ENCODE data around the gene ATXN1. TPM values are rescaled to one million over a fixed set of nuclear protein-coding genes. Genes with fewer than 3 reads are reported as not detected.
"Not testable (repeated sequence)": the region's sequence is repeated elsewhere in the genome, so short reads cannot be mapped to it uniquely, and the experiment has no call there.

ATXN1 gene
- total RNA-seq, 1 experiment from 2014 or later, result 35.4 TPM

DNA sequence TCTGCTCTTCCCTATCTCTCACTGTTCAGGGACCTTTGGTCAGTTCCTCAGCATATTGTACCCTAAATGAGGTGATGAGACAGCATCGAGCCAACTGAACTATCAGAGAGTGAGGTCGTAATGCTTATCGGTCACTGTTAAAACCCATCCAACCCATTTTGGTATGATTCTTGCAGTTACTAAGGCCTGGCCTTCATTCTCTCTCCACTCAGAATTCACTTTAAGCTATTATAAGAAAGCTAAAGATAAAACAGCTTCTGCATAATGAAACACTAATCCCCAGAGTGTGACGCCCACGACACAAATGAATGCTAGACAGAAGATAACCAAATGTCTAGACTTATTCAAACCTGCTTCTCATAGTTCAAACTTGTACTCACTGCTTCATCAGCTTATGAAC lies 347.1 kb downstream of the ATXN1 start:
- DNase-seq (ENCODE audit: low read depth), result no peak

- no peak for DNase-seq (ENCODE audit: low read depth)
Measured at GRCh38 chr6:16413399-16413798, 347.9 kb downstream of the ATXN1 start.

DNA sequence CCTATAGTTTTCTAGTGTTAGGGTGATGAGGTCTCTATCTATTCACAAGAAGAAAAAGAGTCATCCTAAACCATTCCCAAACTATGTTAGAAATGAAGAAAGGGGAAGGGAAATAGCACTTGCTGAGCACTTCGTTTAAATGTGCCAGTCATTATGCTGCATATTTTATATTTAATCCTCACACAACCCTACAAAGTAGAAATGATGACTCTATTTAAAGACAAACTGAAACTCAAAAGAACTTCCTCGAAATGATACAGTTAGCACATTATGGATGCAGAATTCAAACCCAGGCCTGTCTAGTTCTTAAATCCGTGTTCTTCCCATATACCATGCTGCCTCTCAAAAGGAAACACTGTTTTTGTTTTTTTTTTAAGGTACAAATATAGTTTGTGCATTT lies 348.3 kb downstream of the ATXN1 start:
- DNase-seq (ENCODE audit: low read depth), result no peak

DNA sequence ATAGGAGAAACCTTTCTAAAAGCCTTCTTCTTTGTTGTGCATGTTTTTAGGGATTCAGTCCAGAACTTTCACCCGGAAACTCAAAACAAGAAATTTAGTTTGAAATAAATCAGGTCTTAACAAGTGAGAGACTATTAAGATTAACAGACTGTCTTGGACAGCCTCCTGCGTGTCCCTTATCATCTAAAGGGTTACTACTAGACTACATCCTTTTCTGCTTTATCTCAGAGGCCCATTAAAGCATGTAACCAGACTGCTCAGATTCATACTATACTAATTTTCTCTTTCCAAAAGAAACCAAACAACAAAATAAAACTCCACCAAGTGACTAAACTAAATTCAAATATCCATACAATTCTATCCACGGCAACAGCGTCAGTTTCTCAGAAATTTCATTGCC lies 349.1 kb downstream of the ATXN1 start:
- DNase-seq (ENCODE audit: low read depth), result no peak

DNA sequence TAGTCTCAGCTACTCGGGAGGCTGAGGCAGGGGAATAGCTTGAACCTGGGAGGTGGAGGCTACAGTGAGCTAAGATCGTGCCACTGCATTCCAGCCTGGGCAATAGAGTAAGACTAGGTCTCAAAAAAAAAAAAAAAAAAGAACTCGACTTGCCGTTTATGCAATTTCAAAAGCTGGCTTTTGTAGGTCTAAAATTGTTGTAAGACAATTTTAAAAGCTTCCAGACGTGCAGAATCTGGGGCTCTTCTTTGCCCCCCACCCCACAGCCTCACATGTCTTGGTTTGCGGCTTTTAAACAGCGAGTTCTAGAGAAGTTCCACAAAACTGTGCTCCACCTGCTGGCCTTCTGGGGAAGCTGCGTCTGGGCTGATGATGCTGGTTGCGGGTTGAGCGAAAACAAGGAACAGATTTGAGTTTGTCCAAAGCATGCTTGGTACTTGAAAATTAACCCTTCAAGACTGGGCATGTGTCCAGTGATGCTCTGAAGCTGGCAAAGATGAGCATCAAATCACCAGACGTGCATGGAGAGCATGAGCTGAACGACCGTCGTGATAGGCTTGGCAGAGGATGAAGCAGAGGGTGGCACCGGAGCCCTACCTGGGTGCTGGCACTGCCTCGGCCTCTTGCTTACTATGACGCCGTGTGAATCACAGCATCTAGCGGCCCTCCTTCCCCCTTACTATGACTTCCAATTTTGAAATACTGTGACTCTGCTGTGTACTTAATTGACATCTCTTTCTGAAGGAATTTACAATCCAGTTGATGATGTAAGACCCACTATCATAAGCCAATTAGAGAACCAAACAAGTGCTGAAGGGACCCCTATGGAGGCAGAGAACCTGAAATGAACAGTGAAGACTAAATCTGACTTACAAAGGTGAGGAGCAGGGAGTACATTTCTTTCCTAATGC lies 351.5 kb downstream of the ATXN1 start:
- DNase-seq (ENCODE audit: low read depth), result peak; percentile 37

DNA sequence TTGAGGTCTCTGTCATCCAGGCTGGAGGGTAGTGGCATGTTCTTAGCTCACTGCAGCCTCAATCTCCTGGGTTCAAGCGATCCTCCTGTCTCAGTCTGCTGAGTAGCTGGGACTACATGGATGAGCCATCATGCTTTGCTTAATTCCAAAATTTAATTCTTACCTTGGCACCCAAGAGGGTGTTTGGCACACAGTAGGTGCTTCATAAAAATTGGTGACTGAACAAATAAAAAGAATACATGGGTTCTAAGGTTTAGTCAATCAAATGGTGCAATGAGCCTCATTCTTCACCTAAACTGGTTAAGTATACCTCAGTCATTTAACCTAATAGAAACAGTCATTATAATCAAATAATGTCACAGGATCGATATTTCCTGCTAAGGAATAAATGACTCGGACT lies 352.5 kb downstream of the ATXN1 start:
- DNase-seq (ENCODE audit: low read depth), result no peak

DNA sequence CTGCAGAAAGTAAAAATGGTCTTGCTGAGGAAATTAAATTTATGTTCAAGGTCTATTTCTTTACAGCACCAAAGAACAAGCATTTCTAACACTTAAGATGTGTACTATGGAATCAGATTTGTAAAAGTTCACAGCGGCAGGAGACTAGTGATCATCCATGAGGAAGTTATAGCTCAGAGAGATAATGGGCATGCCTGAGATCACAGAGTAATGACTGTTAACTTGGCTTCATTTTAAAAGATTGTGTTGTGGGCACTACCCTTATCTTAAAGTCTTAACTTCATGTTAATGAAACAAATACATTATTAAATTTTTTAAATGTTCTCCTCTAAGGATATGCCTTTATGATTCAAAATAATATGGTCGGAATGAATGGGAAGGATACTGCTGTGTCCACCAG lies 354.3 kb downstream of the ATXN1 start:
- DNase-seq (ENCODE audit: low read depth), result no peak

DNA sequence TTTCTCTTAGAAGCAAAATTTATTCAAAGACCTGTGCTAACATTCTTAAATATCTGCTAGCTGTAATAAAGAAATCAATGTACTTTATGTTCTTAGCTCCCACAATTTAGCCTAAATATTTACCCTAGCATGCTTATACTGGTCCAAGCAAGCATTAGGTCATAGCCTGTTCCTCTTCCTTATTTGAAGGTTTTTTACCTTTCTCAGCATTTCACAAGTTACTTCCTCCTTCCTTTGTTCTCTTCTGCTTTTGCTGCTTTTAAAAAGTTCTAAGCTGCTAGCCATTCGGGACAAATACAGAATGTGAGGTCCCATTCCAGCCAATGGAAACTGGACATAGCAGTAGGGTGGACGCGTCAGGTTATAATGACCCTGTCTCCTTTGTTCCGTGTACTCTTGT lies 354.7 kb downstream of the ATXN1 start:
- DNase-seq (ENCODE audit: low read depth), result not testable (repeated sequence)

- DNase-seq (ENCODE audit: low read depth), result no peak
Measured at GRCh38 chr6:16405375-16405774, 355.9 kb downstream of the ATXN1 start.

GRCh38 chr6:16404456-16404855 lies 356.8 kb downstream of the ATXN1 start:
- no peak for DNase-seq (ENCODE audit: low read depth)

GRCh38 chr6:16403831-16404230 lies 357.4 kb downstream of the ATXN1 start:
- DNase-seq (ENCODE audit: low read depth), result no peak

- DNase-seq (ENCODE audit: low read depth), result no peak
Measured at GRCh38 chr6:16402581-16402900, 358.7 kb downstream of the ATXN1 start.

GRCh38 chr6:16400248-16400760 lies 361.0 kb downstream of the ATXN1 start:
- DNase-seq (ENCODE audit: low read depth), result peak; percentile 40

DNA sequence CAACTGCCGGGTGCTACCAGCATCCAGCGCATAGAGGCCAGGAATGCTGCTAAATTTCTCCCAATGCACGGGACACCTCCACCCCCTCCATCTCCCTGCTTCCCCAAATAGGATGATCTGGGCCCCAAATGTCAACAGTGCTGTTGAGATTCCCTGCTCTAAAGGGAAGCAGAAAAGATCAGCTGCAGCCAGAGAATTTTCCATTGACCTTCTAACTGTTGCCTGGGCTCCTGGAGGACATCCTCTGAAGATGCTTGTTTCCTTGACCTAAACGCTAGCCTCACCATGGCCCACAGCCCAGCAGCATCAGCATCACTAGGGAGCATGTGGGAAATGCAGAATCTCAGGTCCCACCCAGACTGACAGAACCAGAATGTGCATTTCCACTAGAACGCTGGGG lies 361.6 kb downstream of the ATXN1 start:
- DNase-seq (ENCODE audit: low read depth), result no peak

- DNase-seq (ENCODE audit: low read depth), result no peak
Measured at GRCh38 chr6:16399158-16399557, 362.1 kb downstream of the ATXN1 start.

DNA sequence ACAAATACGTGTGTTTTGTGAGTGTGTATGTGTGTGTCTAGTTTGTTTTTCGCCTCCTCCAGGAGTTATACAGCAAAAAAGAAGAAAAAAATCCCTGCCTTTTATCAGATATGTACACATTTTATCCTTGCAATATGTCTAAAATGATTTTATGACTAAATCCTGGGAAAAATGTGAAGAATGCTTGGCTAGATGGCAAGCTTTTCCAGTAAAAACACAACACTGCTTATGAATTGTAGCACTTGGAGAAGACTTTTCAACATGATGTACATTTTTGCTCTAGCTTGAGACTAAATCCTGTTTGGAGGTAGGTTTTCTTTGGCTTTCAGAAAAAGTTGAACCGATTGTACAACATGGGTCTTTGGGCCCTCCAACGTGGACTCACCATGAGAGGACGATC lies 362.7 kb downstream of the ATXN1 start:
- peak; percentile 13 for DNase-seq (ENCODE audit: low read depth)

DNA sequence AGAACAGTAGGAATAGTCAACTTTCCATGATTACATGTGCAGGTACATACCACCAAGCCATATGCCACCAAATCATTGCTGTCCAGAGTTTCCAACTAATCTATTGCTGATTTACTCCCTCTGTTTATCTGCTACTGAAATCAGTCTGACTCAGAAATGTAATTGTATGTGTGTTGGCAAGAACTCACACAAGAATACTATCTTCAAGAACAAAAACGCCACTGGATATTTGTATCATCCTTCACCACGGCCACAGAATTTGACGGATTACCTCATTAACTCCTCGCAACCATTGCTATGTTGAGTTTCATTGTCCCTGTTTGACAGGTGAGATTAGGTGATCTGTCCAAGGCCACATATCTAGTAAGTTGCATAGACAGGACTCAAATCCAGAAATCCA lies 363.6 kb downstream of the ATXN1 start:
- peak; percentile 73 for DNase-seq (ENCODE audit: low read depth)

- no peak for DNase-seq (ENCODE audit: low read depth)
Measured at GRCh38 chr6:16396497-16397319, 364.6 kb downstream of the ATXN1 start.

DNA sequence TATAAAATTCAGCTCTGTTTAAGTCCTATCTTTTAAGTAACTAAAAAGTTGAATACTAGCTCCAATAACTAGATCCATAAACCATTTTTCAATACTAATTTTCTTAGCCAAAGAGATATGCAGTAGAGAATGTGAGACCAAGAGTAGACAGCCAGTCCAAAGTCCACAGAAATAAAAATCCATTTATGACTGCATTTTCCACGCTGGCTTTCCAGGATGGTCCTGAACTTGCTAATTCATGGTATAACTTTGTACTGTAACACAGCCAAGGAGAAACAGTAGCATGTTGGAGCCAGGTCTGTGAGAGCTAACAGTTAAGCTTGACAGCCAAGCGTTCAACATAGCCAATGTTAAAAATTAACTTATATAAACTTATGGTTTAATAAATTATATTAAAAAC lies 366.6 kb downstream of the ATXN1 start:
- no peak for DNase-seq (ENCODE audit: low read depth)

DNA sequence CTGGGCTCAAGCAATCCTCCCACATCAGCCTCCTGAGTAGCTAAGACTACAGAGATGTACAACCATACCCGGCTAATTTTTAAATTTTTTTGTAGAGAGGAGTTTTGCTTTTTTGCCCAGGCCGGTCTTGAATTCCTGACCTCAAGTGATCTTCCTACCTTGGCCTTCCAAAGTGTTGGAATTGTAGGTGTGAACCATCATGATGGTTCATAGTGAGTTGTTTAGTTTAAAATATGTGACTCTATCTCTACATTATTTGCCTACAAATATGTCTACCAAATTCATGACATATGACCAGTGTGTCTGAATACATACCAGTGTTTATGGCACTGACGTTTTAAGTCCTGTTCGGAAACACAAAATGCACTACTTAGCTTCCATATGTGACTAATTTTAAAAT lies 367.9 kb downstream of the ATXN1 start:
- no peak for DNase-seq (ENCODE audit: low read depth)

DNA sequence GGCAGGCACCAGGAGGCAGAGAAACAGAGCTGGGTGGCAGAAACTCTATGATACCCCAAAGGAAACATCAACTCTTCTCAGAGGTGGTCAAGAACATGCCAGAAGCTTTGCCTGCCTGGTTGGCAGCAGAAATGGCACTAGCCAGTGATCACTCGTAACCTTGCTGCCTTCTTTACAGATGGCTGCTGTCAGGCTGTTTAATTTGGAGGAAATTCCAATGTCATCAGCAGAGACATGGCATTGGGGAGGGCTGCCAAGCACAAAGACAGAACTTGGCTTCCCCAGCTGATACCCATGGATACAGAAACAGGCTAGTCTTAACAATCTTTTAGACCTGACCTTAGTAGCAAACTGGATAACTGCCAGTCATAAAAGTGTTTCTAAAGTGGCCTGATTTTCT lies 369.2 kb downstream of the ATXN1 start:
- peak; percentile 70 for DNase-seq (ENCODE audit: low read depth)

DNA sequence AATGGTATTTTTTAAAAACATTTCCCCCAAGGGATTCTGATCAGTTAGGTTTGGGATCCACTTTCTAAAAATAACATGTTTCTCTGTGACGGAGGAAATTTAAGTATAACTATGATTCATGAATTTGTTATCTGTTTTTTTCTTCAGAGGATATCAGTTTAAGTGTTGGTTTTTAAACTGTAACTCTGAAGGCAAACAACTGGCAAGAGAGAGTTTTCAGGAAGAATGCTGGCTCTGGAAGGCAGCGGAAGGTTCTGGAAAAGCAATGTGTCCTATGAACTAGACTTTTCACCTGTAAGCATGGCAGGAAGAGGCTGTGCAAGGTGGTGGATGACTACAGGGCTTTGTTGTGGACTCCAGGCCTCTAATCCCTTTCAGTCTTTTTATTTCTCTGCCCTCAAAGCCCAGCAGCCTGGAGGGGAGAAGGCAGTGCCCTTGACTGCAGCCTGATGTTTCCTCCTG lies 369.8 kb downstream of the ATXN1 start:
- DNase-seq (ENCODE audit: low read depth), result peak; percentile 71
